GM23248 (cell line): Measurements from ENCODE around the gene UBAP2. TPM values are rescaled to one million over a fixed set of nuclear protein-coding genes. Genes with fewer than 3 reads are reported as not detected.

Source experiments
- DNase-seq: peaks from one replicate; pipeline ENCODE4 v3.0.0-alpha.2; 2015
- H2AFZ ChIP-seq: fragments of 200-600 bp; sonication (generic); 2 replicates; pipeline ENCODE4 v1.6.1; 2016; ENCODE audit warnings: antibody characterized with exemption
- H3F3A ChIP-seq: fragments of 200-600 bp; sonication (generic); 2 replicates; pipeline ENCODE4 v1.6.1; 2016; ENCODE audit warnings: mild to moderate bottlenecking, antibody characterized with exemption, mixed run types; ENCODE audit not compliant: insufficient read depth
- H3K27ac ChIP-seq: fragments of 200-600 bp; sonication (generic); 2 replicates; pipeline ENCODE4 v1.5.1; 2016; ENCODE audit warnings: mild to moderate bottlenecking
- H3K27me3 ChIP-seq: fragments of 200-600 bp; sonication (generic); replicated peaks from 2 replicates; pipeline ENCODE4 v1.6.1; 2016; ENCODE audit warnings: mild to moderate bottlenecking; ENCODE audit not compliant: insufficient read depth
- H3K36me3 ChIP-seq: fragments of 200-600 bp; sonication (generic); 2 replicates; pipeline ENCODE4 v1.6.1; 2016; ENCODE audit warnings: low read depth, mild to moderate bottlenecking
- H3K4me1 ChIP-seq: fragments of 200-600 bp; sonication (generic); 2 replicates; pipeline ENCODE4 v1.6.1; 2016; ENCODE audit warnings: mild to moderate bottlenecking; ENCODE audit not compliant: insufficient read depth
- H3K4me2 ChIP-seq: fragments of 200-600 bp; sonication (generic); one replicate; pipeline ENCODE4 v1.6.1; 2016; ENCODE audit warnings: mild to moderate bottlenecking; ENCODE audit not compliant: unreplicated experiment
- H3K4me3 ChIP-seq: fragments of 200-600 bp; sonication (generic); 2 replicates; pipeline ENCODE4 v1.5.1; 2016; ENCODE audit warnings: mild to moderate bottlenecking
- H3K79me2 ChIP-seq: fragments of 200-600 bp; sonication (generic); 2 replicates; pipeline ENCODE4 v1.6.1; 2016; ENCODE audit warnings: mild to moderate bottlenecking; ENCODE audit not compliant: insufficient read depth
- H3K9ac ChIP-seq: fragments of 200-600 bp; sonication (generic); 2 replicates; pipeline ENCODE4 v1.6.1; 2016; ENCODE audit warnings: mild to moderate bottlenecking
- H3K9me2 ChIP-seq: fragments of 200-600 bp; sonication (generic); 2 replicates; pipeline ENCODE4 v1.6.1; 2016; ENCODE audit warnings: mixed run types, mild to moderate bottlenecking, moderate library complexity; ENCODE audit not compliant: insufficient read depth
- H3K9me3 ChIP-seq: fragments of 200-600 bp; sonication (generic); one replicate; pipeline ENCODE4 v1.6.1; 2017; ENCODE audit warnings: low read depth
- H4K20me1 ChIP-seq: fragments of 200-600 bp; sonication (generic); 2 replicates; pipeline ENCODE4 v1.6.0; 2016; ENCODE audit not compliant: insufficient read depth
- EZH2 ChIP-seq: fragments of 200-600 bp; sonication (generic); IDR thresholded peaks from 2 replicates; pipeline ENCODE4 v1.6.1; 2018; ENCODE audit warnings: antibody characterized with exemption, mild to moderate bottlenecking; ENCODE audit not compliant: insufficient read depth, poor library complexity, severe bottlenecking
- EZH2phosphoT487 ChIP-seq: fragments of 200-600 bp; sonication (generic); IDR thresholded peaks from 2 replicates; pipeline ENCODE4 v1.6.1; 2018; ENCODE audit warnings: antibody characterized with exemption, moderate library complexity, mild to moderate bottlenecking, low read depth; ENCODE audit not compliant: insufficient read depth
- WGBS, 2 experiments: methylation state at CpG; one replicate each; pipeline ENCODE4 v1.1.6; 2015 to 2017; ENCODE audit warnings: low lambda C conversion rate in 2 of 2, low coverage in 1 of 2; ENCODE audit errors: missing lambda C conversion rate in 2 of 2; 5-methylcytosine and 5-hydroxymethylcytosine counted together
- in situ Hi-C: fragments of 300-500 bp; cut with MboI; formaldehyde crosslinking; loops from 2 replicates; pipeline ENCODE4 v1.15.0; 2020
- polyA plus RNA-seq: library from polyadenylated mRNA; unstranded; fragments of >200 nt; fragmentation: Nextera tagmentation; extraction: Ambion mirVana; gene quantifications from 2 replicates; pipeline ENCODE4 v1.2.1, GENCODE V29; 2016
- total RNA-seq: library from RNA; depleted of rRNA; stranded (reverse); fragments of >200 nt; shearing (Covaris generic); gene quantifications from 2 replicates; pipeline ENCODE4 v1.2.3, GENCODE V29; 2014

The UBAP2 gene
- total and polyA plus RNA-seq, 2 experiments from 2014 or later, result 13.0 to 13.9 TPM

DNA sequence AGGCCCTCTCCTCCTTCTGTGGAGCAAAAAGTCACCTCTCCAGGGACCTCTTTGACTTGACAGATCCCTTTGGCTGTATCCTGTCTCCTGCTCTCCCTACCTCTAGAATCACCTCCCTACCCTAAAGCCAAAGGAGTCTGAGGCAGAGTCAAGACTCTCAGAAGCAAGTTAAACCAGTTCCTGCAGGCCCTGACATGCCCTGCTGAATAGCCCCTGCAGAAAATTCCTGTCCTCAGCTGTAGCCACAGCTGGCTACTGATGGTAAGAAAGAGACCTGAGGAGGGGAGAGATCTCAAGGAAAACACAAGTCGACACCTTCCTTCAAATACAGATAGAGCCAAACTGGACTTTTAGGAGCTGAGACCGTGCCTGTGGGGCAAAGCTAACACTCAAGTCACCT, 23.7 kb upstream of the UBAP2 start:
- Histone ChIP-seq H3F3A (peaks cover 9% of the 10 kb centered on the region), H3K27ac (no peak overlapping the region), H3K4me2 (no peak overlapping the region), H3K4me3 (no peak overlapping the region), H3K9me3 (no peaks in the 10 kb centered on the region), H3K4me1 (peaks cover 15% of the 10 kb centered on the region), H2AFZ (peak overlapping the region; percentile 67), H3K36me3 (no peaks in the 10 kb centered on the region), H3K79me2 (no peaks in the 10 kb centered on the region), H4K20me1 (no peaks in the 10 kb centered on the region), H3K9ac (no peak overlapping the region), H3K9me2 (no peaks in the 10 kb centered on the region), H3K27me3 (no peaks in the 10 kb centered on the region)
- WGBS, 2 experiments, result 94 to 96% methylated on average over 2 of the region's 2 CpGs
- no peak for DNase-seq
- TF ChIP-seq EZH2, result no peak
- no peak for TF ChIP-seq EZH2phosphoT487
- in situ Hi-C loops, result no loop called here

DNA sequence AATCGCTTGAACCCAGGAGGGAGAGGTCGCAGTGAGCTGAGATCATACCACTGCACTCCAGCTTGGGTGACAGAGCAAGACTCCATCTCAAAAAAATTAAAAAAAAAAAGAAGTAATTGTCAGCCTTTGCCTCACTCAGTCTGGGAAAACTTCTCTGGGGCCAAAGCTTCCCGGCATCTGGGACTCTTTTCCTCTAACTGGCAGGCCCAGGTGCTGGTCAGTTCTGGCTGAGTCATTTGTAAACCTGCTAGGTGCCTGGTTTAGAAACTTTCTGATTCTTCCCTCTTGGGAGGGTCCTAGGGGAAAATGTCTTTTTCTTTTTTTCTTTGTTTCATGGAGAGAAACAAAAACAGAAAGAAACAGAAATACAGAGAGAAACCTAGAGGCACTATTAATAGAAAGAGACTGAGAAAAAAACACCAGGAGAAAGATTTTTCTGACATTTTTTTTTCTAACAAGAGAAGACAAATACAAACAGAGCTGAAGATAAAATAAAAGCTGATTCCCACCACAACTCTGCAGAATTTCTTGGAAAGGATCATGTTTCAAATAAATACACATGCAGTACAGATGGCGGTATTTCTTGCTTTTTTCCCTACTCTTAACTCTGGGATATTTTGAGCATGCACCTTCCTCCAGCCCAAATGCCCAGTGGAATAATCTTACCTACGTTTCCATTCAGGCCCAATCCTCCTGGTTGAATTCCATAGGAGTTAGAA, 22.1 kb upstream of the UBAP2 start:
- TF ChIP-seq EZH2phosphoT487 (no peak), EZH2 (no peak)
- no peak overlapping the region for H3K4me3 ChIP-seq
- H2AFZ ChIP-seq, result no peak overlapping the region
- H3K9me2 ChIP-seq, result no peaks in the 10 kb centered on the region
- no peaks in the 10 kb centered on the region for H3K79me2 ChIP-seq
- in situ Hi-C loops, result no loop called here
- no peaks in the 10 kb centered on the region for H4K20me1 ChIP-seq
- no peaks in the 10 kb centered on the region for H3K36me3 ChIP-seq
- H3K4me1 ChIP-seq, result peaks cover 15% of the 10 kb centered on the region
- H3K27me3 ChIP-seq, result no peaks in the 10 kb centered on the region
- no peak overlapping the region for H3K9ac ChIP-seq
- peaks cover 9% of the 10 kb centered on the region for H3F3A ChIP-seq
- WGBS, 2 experiments, result 44 to 54% methylated on average over 5 of the region's 5 CpGs
- H3K27ac ChIP-seq, result no peak overlapping the region
- no peaks in the 10 kb centered on the region for H3K9me3 ChIP-seq
- no peak overlapping the region for H3K4me2 ChIP-seq
- no peak for DNase-seq

DNA sequence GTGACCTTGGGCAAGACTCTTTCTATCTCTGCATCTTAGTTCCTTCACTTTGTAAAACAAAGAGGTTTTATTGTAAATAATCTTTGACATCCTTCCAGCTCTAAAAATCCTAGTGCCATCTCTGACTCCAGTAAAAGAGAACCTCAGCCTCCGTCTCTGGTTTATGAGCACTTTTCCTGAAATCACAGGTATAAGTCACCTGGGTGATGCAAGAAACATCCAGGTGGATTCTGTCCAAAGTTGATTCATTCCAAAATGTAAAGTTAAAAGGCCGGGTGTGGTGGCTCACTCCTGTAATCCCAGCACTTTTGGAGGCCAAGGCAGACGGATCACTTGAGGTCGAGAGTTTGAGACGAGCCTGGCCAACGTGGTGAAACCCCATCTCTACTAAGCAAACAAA, 21.1 kb upstream of the UBAP2 start:
- no peak for DNase-seq

DNA sequence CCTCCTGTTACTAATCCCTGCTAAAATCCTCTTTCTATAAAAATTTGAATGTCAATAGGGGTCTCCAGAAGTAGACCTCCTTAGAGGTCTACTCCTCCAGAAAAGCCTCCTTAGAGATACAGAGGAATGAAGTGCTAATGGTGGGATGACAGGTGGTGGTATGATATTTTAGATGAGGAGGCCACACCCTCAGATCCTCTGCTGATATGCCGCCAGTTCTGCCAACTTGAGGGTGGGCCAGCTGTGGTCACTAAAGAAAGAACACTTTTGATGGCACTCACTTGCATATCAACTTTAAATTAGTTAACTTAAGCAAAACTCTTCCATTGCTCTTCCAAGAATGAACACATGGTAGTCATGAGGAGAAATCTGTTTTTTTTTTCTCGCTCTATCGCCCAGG, 16.9 kb upstream of the UBAP2 start:
- Histone ChIP-seq H3K27me3 (no peaks in the 10 kb centered on the region), H3F3A (no peaks in the 10 kb centered on the region), H3K9me2 (no peaks in the 10 kb centered on the region), H3K4me3 (no peak overlapping the region), H2AFZ (no peak overlapping the region), H4K20me1 (no peaks in the 10 kb centered on the region), H3K79me2 (no peaks in the 10 kb centered on the region), H3K4me2 (no peak overlapping the region), H3K9ac (no peak overlapping the region), H3K27ac (no peak overlapping the region), H3K9me3 (no peaks in the 10 kb centered on the region), H3K36me3 (no peaks in the 10 kb centered on the region), H3K4me1 (no peaks in the 10 kb centered on the region)
- no peak for DNase-seq
- 92 to 97% methylated on average over 3 of the region's 3 CpGs for WGBS, 2 experiments
- no peak for TF ChIP-seq EZH2phosphoT487
- TF ChIP-seq EZH2, result no peak
- in situ Hi-C loops, result no loop called here

More for the DNA sequence above, 21.1 kb upstream of the UBAP2 start:
- Histone ChIP-seq H3K79me2 (no peaks in the 10 kb centered on the region), H3K9me2 (no peaks in the 10 kb centered on the region), H3K27ac (no peak overlapping the region), H3K4me2 (no peak overlapping the region), H3K36me3 (no peaks in the 10 kb centered on the region), H3K4me3 (no peak overlapping the region), H3K4me1 (peaks cover 15% of the 10 kb centered on the region), H3K9ac (no peak overlapping the region), H4K20me1 (no peaks in the 10 kb centered on the region), H3K27me3 (no peaks in the 10 kb centered on the region), H2AFZ (no peak overlapping the region), H3K9me3 (no peaks in the 10 kb centered on the region), H3F3A (peaks cover 9% of the 10 kb centered on the region)
- TF ChIP-seq EZH2 (no peak), EZH2phosphoT487 (no peak)
- in situ Hi-C loops, result no loop called here
- WGBS, 2 experiments, result 81 to 83% methylated on average over 6 of the region's 6 CpGs
